RWPE2 (cell line): ENCODE data around the gene MAPK7.

ENCODE experiments used
- ATAC-seq: fragments of 200-7000 bp; cut with Tn5 transposase; 3 replicates; pipeline ENCODE4 v1.9.1; 2021; ENCODE audit warnings: low read depth
- DNase-seq: peaks from one replicate; pipeline ENCODE4 v3.0.0-alpha.2; 2020; ENCODE audit warnings: low spot score
- H3K27ac ChIP-seq: fragments of 450-650 bp; 2 replicates; pipeline ENCODE4 v1.5.1; 2017; ENCODE audit warnings: mild to moderate bottlenecking; ENCODE audit not compliant: poor library complexity, severe bottlenecking
- H3K27me3 ChIP-seq: fragments of 250-450 bp; sonication (Bioruptor Pico); 2 replicates; pipeline ENCODE4 v1.5.1; 2021; ENCODE audit warnings: mild to moderate bottlenecking, moderate library complexity; ENCODE audit not compliant: insufficient read depth, poor library complexity, severe bottlenecking
- H3K36me3 ChIP-seq: fragments of 250-450 bp; sonication (Bioruptor Pico); 2 replicates; pipeline ENCODE4 v1.5.1; 2020; ENCODE audit warnings: low read depth, mild to moderate bottlenecking, moderate library complexity
- H3K4me1 ChIP-seq: fragments of 250-450 bp; sonication (Bioruptor Pico); 2 replicates; pipeline ENCODE4 v1.5.1; 2021; ENCODE audit warnings: mild to moderate bottlenecking, moderate library complexity; ENCODE audit not compliant: insufficient read depth, poor library complexity, severe bottlenecking
- H3K4me3 ChIP-seq: fragments of 250-450 bp; sonication (Bioruptor Pico); 2 replicates; pipeline ENCODE4 v1.5.1; 2021; ENCODE audit warnings: mild to moderate bottlenecking, moderate library complexity; ENCODE audit not compliant: severe bottlenecking
- H3K9me3 ChIP-seq: fragments of 250-450 bp; sonication (Bioruptor Pico); 2 replicates; pipeline ENCODE4 v1.5.1; 2021; ENCODE audit warnings: mild to moderate bottlenecking, moderate library complexity; ENCODE audit not compliant: severe bottlenecking
- CTCF ChIP-seq: fragments of 450-650 bp; IDR thresholded peaks from one replicate; pipeline ENCODE4 v1.5.1; 2017; ENCODE audit warnings: mild to moderate bottlenecking, moderate library complexity; ENCODE audit not compliant: poor library complexity, severe bottlenecking

The MAPK7 gene

GRCh38 chr17:19364699-19365498 lies 13.4 kb upstream of the MAPK7 start:
- peak; percentile 45 for DNase-seq
- H3K9me3 ChIP-seq: no peaks in the 10 kb centered on the region
- no peaks in the 10 kb centered on the region for H3K27me3 ChIP-seq
- no peak for TF ChIP-seq CTCF
- no peak overlapping the region for H3K4me3 ChIP-seq
- no peak for ATAC-seq
- H3K27ac ChIP-seq: no peak overlapping the region
- H3K36me3 ChIP-seq: no peaks in the 10 kb centered on the region
- H3K4me1 ChIP-seq: no peaks in the 10 kb centered on the region

DNA sequence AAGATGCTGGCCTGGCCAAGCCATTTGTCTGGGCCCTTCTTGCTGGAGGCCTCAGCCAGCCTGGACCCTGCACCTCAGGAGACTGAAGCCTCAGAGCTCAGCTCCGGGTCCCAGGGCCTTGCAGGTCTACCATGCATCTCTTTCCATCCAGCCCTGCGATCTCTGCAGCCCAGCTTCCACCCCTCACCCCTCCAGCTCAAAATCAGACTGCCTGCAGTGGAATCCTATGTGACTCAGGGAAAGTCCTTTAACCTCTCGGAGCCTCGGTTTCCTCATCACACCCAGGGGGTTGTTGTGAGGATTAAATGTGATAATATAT lies 12.8 kb upstream of the MAPK7 start:
- no peak overlapping the region for H3K4me3 ChIP-seq
- no peaks in the 10 kb centered on the region for H3K9me3 ChIP-seq
- ATAC-seq (no peak), DNase-seq (peak; percentile 53)
- TF ChIP-seq CTCF: no peak
- H3K36me3 ChIP-seq: no peaks in the 10 kb centered on the region
- H3K27me3 ChIP-seq: no peaks in the 10 kb centered on the region
- H3K4me1 ChIP-seq: no peaks in the 10 kb centered on the region
- no peak overlapping the region for H3K27ac ChIP-seq

DNA sequence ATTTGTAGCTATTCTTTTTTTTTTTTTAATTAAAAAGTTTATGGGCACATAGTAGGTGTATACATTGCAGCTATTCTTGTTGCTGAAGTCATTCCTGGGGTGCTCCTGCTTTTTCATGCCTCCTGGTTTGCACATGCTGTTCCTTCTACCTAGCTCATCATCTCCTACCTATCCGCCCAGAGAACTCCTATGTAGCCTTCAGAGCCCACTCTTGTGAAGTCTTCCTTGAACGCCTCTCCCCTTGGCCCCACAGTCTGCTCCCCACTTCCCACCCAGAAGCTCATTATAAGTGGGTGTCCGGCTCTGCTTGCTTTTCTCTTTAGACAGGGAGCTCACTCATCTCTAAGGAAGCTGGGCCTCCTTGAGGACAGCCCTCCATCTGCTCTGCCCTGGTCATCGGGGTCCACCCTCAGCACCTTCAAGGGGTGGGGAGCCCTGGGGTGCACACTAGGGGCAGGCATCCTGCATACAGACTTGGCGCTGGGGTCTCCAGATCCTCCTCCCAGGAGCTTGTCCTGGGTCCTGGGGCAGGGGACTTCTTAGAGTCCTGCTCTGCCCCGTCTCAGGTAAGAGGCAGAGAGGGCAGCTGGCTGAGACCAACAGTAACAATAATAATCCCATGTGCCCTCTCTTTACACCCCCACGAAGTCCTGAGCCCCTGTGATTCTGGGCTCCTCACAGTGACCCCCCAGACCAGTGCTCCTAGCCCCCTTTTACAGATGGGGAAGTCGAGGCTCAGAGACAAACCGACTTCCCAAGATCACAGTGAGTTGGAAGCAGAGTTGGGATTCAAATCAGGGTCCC lies 12.3 kb upstream of the MAPK7 start:
- ATAC-seq: no peak
- Histone ChIP-seq H3K36me3 (no peaks in the 10 kb centered on the region), H3K4me3 (no peak overlapping the region), H3K9me3 (no peaks in the 10 kb centered on the region), H3K27ac (no peak overlapping the region), H3K27me3 (no peaks in the 10 kb centered on the region), H3K4me1 (no peaks in the 10 kb centered on the region)
- peak; percentile 27 for DNase-seq
- TF ChIP-seq CTCF: no peak

- H3K27ac ChIP-seq: no peak overlapping the region
- H3K4me3 ChIP-seq: no peak overlapping the region
- no peaks in the 10 kb centered on the region for H3K27me3 ChIP-seq
- ATAC-seq: no peak
- H3K36me3 ChIP-seq: no peaks in the 10 kb centered on the region
- no peak for TF ChIP-seq CTCF
- no peaks in the 10 kb centered on the region for H3K9me3 ChIP-seq
- no peaks in the 10 kb centered on the region for H3K4me1 ChIP-seq
- peak; percentile 23 for DNase-seq
Measured at GRCh38 chr17:19366637-19366972, 11.7 kb upstream of the MAPK7 start.

GRCh38 chr17:19368229-19368628 lies 10.1 kb upstream of the MAPK7 start:
- TF ChIP-seq CTCF: no peak
- H3K4me1 ChIP-seq: no peaks in the 10 kb centered on the region

More at GRCh38 chr17:19368229-19368628, 10.1 kb upstream of the MAPK7 start:
- Histone ChIP-seq H3K36me3 (no peaks in the 10 kb centered on the region), H3K4me3 (no peak overlapping the region), H3K27me3 (no peaks in the 10 kb centered on the region), H3K9me3 (no peaks in the 10 kb centered on the region), H3K27ac (no peak overlapping the region)
- no peak for DNase-seq
- ATAC-seq: no peak
